Vagina (tissue), 2 donors: Measurements from ENCODE around the gene DNAH10. TPM values are rescaled to one million over a fixed set of nuclear protein-coding genes. Genes with fewer than 3 reads are reported as not detected.

Source experiments
- DNase-seq, 2 donors: peaks; one replicate each; pipeline ENCODE4 v3.0.0-alpha.2; 2017; ENCODE audit errors: extremely low spot score in 2 of 2
- H3K27ac ChIP-seq: fragments of 200-600 bp; sonication (generic); one replicate; pipeline ENCODE4 v1.5.1; 2019
- H3K27me3 ChIP-seq: fragments of 200-600 bp; sonication (generic); one replicate; pipeline ENCODE4 v1.5.1; 2019
- H3K36me3 ChIP-seq, 2 donors: fragments of 200-600 bp; sonication (generic); one replicate each; pipeline ENCODE4 v1.5.1; 2017 to 2019
- H3K4me1 ChIP-seq: fragments of 200-600 bp; sonication (generic); one replicate; pipeline ENCODE4 v1.5.1; 2019
- H3K4me3 ChIP-seq, 2 donors: fragments of 200-600 bp; sonication (generic); 1 replicate in 1 of 2; 2 replicates in 1 of 2; pipeline ENCODE4 v1.5.1; 2016 to 2019
- H3K9me3 ChIP-seq: fragments of 200-600 bp; sonication (generic); one replicate; pipeline ENCODE4 v1.5.1; 2019
- POLR2A ChIP-seq, 2 donors: fragments of 450-650 bp; IDR thresholded peaks; one replicate each; pipeline ENCODE4 v1.6.1; 2017; ENCODE audit warnings: antibody characterized with exemption in 2 of 2, mild to moderate bottlenecking in 2 of 2, moderate library complexity in 2 of 2
- POLR2AphosphoS5 ChIP-seq, 2 donors: sonication (generic); formaldehyde crosslinking; IDR thresholded peaks; one replicate each; pipeline ENCODE4 v1.9.0; 2017; ENCODE audit warnings: antibody characterized with exemption in 2 of 2, mild to moderate bottlenecking in 2 of 2, low read depth in 1 of 2; ENCODE audit not compliant: insufficient read depth in 1 of 2
- intact Hi-C: fragments of 100-400 bp; cut with DNase I; formaldehyde crosslinking; loops from one replicate; pipeline ENCODE4 v1.15.1; 2023
- total RNA-seq: library from RNA; depleted of rRNA; stranded (reverse); fragments of >200 nt; gene quantifications from one replicate; pipeline ENCODE4 v1.2.3, GENCODE V29; 2016
- TF ChIP-seq, protein P1 (sequence below), 3 experiments: fragments of 450-650 bp in 2 of 3; fragments of 200-600 bp in 1 of 3; sonication (generic) in 1 of 3; IDR thresholded peaks; one replicate each; pipeline ENCODE4 v1.5.1; 2017 to 2019; ENCODE audit warnings: antibody characterized with exemption in 3 of 3, mild to moderate bottlenecking in 2 of 3, moderate library complexity in 2 of 3

The DNAH10 gene
- total RNA-seq, 1 donor from 2014 or later = not detected

DNA sequence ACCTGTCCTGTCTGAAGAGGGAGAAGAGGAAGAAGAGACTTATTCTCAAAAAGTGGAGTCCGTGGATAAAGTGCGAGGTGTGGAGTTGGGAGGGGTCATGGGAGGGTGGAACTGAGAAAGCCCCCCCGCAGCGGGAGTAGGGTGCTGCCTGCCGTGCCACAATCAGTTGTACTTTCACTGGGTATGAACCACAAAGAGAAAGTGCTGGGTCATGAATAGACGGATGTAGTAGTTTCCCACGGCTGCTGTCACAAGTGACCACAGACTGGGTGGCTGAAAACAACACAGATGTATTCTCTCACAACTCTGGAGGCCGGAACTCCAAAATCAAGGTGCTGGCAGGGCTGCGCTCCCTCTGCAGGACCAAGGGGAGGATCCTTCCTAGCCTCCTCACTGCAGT, 5.5 kb downstream of the DNAH10 start:
- Histone ChIP-seq H3K27me3 (no peaks in the 10 kb centered on the region), H3K4me3 (no peak overlapping the region), H3K27ac (no peak overlapping the region), H3K4me1 (peaks cover 2% of the 10 kb centered on the region), H3K36me3 (no peaks in the 10 kb centered on the region), H3K9me3 (no peaks in the 10 kb centered on the region)
- TF ChIP-seq POLR2AphosphoS5 (IDR thresholded peaks at IDR 0.05; ENCODE audit: insufficient read depth in 1 of 2, low read depth in 1 of 2) (no peak), POLR2A (IDR thresholded peaks at IDR 0.05) (no peak)
- TF ChIP-seq, protein P1, sequence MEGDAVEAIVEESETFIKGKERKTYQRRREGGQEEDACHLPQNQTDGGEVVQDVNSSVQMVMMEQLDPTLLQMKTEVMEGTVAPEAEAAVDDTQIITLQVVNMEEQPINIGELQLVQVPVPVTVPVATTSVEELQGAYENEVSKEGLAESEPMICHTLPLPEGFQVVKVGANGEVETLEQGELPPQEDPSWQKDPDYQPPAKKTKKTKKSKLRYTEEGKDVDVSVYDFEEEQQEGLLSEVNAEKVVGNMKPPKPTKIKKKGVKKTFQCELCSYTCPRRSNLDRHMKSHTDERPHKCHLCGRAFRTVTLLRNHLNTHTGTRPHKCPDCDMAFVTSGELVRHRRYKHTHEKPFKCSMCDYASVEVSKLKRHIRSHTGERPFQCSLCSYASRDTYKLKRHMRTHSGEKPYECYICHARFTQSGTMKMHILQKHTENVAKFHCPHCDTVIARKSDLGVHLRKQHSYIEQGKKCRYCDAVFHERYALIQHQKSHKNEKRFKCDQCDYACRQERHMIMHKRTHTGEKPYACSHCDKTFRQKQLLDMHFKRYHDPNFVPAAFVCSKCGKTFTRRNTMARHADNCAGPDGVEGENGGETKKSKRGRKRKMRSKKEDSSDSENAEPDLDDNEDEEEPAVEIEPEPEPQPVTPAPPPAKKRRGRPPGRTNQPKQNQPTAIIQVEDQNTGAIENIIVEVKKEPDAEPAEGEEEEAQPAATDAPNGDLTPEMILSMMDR (IDR thresholded peaks at IDR 0.05) = no peak
- intact Hi-C loops = no loop called here
- DNase-seq = no peak

- intact Hi-C loops = no loop called here
- Histone ChIP-seq H3K4me3 (no peak overlapping the region), H3K27me3 (no peaks in the 10 kb centered on the region)
These were observed 9.2 kb downstream of the DNAH10 start for GRCh38 chr12:123771261-123771660.

DNA sequence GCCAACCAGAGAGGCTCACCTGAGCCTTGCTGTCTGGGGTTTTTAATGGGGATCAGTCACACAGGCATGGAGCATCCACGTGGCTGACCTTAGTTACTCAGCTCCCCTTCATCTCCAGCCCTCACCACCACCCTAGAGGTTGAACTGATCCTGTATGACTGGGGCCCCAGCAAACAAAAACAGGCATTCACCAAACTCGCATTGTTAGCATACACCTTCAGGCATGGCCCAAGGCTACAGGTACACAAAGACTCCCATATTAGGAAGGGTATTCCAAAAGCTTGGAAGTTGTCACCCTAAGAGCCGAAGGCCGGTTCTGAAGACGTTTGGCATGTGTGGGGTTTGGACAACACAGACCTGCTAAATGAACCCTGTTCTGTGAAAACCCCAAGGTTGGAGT, 10.0 kb downstream of the DNAH10 start:
- H3K9me3 ChIP-seq = no peaks in the 10 kb centered on the region
- no peaks in the 10 kb centered on the region for H3K4me1 ChIP-seq
- H3K36me3 ChIP-seq = no peaks in the 10 kb centered on the region
- intact Hi-C loops = no loop called here
- no peak for DNase-seq
- no peak overlapping the region for H3K27ac ChIP-seq
- no peak for TF ChIP-seq POLR2AphosphoS5 (IDR thresholded peaks at IDR 0.05; ENCODE audit: insufficient read depth in 1 of 2, low read depth in 1 of 2)
- no peak for TF ChIP-seq POLR2A (IDR thresholded peaks at IDR 0.05)
- TF ChIP-seq, protein P1 (IDR thresholded peaks at IDR 0.05) = no peak
- no peak overlapping the region for H3K4me3 ChIP-seq
- no peaks in the 10 kb centered on the region for H3K27me3 ChIP-seq

More at GRCh38 chr12:123771261-123771660, 9.2 kb downstream of the DNAH10 start:
- Histone ChIP-seq H3K9me3 (no peaks in the 10 kb centered on the region), H3K27ac (no peak overlapping the region), H3K4me1 (no peaks in the 10 kb centered on the region), H3K36me3 (no peaks in the 10 kb centered on the region)
- no peak for DNase-seq
- TF ChIP-seq POLR2A (IDR thresholded peaks at IDR 0.05) (no peak), POLR2AphosphoS5 (IDR thresholded peaks at IDR 0.05; ENCODE audit: insufficient read depth in 1 of 2, low read depth in 1 of 2) (no peak)
- TF ChIP-seq, protein P1 (IDR thresholded peaks at IDR 0.05) = no peak

DNA sequence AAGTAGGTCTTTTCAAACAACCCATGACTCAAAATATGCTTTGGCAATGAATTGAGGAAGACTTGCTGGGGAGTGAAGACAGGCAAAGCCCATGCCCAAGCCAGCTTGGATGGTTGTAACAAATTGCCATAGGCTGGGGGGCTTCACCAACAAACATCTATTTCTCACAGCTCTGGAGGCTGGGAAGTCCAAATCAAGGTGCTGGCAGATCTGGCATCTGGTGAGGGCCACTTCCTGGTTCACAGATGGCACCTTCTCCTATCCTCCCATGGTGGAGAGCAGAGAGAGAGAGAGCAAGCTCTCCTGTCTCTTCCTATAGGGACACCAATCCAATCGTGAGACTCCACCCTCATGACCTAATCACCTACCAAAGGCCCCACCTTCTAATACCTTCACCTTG, 11.3 kb downstream of the DNAH10 start:
- Histone ChIP-seq H3K36me3 (no peaks in the 10 kb centered on the region), H3K4me3 (no peak overlapping the region), H3K27me3 (no peaks in the 10 kb centered on the region), H3K9me3 (no peaks in the 10 kb centered on the region), H3K27ac (no peak overlapping the region), H3K4me1 (no peaks in the 10 kb centered on the region)
- TF ChIP-seq POLR2AphosphoS5 (IDR thresholded peaks at IDR 0.05; ENCODE audit: insufficient read depth in 1 of 2, low read depth in 1 of 2) (no peak), POLR2A (IDR thresholded peaks at IDR 0.05) (no peak)
- TF ChIP-seq, protein P1 (IDR thresholded peaks at IDR 0.05) = no peak
- intact Hi-C loops = no loop called here
- no peak for DNase-seq

DNA sequence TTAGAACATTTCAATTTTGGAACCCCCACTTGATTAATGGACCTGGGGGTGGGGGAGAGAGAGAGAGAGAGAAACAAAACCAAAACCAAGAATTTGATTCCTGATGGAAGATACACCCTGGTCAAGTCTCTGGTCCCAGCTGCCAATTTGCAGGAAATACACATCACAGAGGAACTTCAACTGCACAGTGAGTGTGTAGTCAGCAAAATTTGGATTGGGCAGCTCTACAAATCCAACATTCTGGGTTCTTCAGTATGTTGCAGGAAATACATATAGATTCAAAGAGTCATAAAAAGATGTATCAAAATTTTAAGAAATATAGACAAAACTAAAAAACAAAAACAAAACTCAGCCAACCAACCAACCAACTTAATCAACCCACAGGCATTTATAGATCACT, 17.4 kb downstream of the DNAH10 start:
- Histone ChIP-seq H3K4me3 (no peak overlapping the region), H3K9me3 (no peaks in the 10 kb centered on the region), H3K36me3 (no peaks in the 10 kb centered on the region), H3K27me3 (no peaks in the 10 kb centered on the region), H3K4me1 (no peaks in the 10 kb centered on the region), H3K27ac (no peak overlapping the region)
- no peak for DNase-seq
- TF ChIP-seq POLR2A (IDR thresholded peaks at IDR 0.05) (no peak), POLR2AphosphoS5 (IDR thresholded peaks at IDR 0.05; ENCODE audit: insufficient read depth in 1 of 2, low read depth in 1 of 2) (no peak)
- TF ChIP-seq, protein P1 (IDR thresholded peaks at IDR 0.05) = no peak
- intact Hi-C loops = no loop called here
